IPS-20b (cell line): Measurements from ENCODE around the gene FGF12.

Source experiments
- H3K27ac ChIP-seq: one replicate; pipeline ENCODE4 v1.5.1; 2013; ENCODE audit warnings: low read length
- H3K27me3 ChIP-seq: 2 replicates; pipeline ENCODE4 v1.6.1; 2013; ENCODE audit warnings: mild to moderate bottlenecking, low read length, inconsistent platforms; ENCODE audit not compliant: insufficient read depth
- H3K36me3 ChIP-seq: 2 replicates; pipeline ENCODE4 v1.6.1; 2013; ENCODE audit warnings: low read depth, mild to moderate bottlenecking, inconsistent platforms, low read length, moderate library complexity; ENCODE audit not compliant: insufficient read depth
- H3K4me1 ChIP-seq: 2 replicates; pipeline ENCODE4 v1.6.1; 2013; ENCODE audit warnings: mild to moderate bottlenecking, control low read depth, inconsistent platforms, low read length, moderate library complexity; ENCODE audit not compliant: insufficient read depth
- H3K4me3 ChIP-seq: 2 replicates; pipeline ENCODE4 v1.5.1; 2013; ENCODE audit warnings: mild to moderate bottlenecking, low read length, inconsistent platforms
- H3K9ac ChIP-seq: 2 replicates; pipeline ENCODE4 v1.6.1; 2013; ENCODE audit warnings: low read depth, mild to moderate bottlenecking, inconsistent platforms, low read length, moderate library complexity
- H3K9me3 ChIP-seq: 2 replicates; pipeline ENCODE4 v1.6.1; 2013; ENCODE audit warnings: mild to moderate bottlenecking, low read depth, low read length, inconsistent platforms; ENCODE audit not compliant: insufficient read depth

FGF12 gene

GRCh38 chr3:192399767-192400166 is 327.6 kb downstream of the FGF12 start:
- no peaks in the 10 kb centered on the region for H3K4me1 ChIP-seq
- H3K9me3 ChIP-seq = no peaks in the 10 kb centered on the region
- H3K4me3 ChIP-seq = no peak overlapping the region
- no peaks in the 10 kb centered on the region for H3K27me3 ChIP-seq
- no peaks in the 10 kb centered on the region for H3K36me3 ChIP-seq
- no peak overlapping the region for H3K9ac ChIP-seq
- no peak overlapping the region for H3K27ac ChIP-seq

GRCh38 chr3:192397012-192397411 is 330.3 kb downstream of the FGF12 start:
- Histone ChIP-seq H3K27me3 (no peaks in the 10 kb centered on the region), H3K4me3 (no peak overlapping the region), H3K9ac (no peak overlapping the region), H3K9me3 (no peaks in the 10 kb centered on the region), H3K27ac (no peak overlapping the region), H3K36me3 (no peaks in the 10 kb centered on the region), H3K4me1 (no peaks in the 10 kb centered on the region)

- Histone ChIP-seq H3K36me3 (no peaks in the 10 kb centered on the region), H3K9me3 (no peaks in the 10 kb centered on the region), H3K27ac (no peak overlapping the region), H3K4me3 (no peak overlapping the region), H3K4me1 (no peaks in the 10 kb centered on the region), H3K9ac (no peak overlapping the region), H3K27me3 (no peaks in the 10 kb centered on the region)
Measured at GRCh38 chr3:192395506-192395905, 331.8 kb downstream of the FGF12 start.

GRCh38 chr3:192392986-192393385 is 334.4 kb downstream of the FGF12 start:
- Histone ChIP-seq H3K4me3 (no peak overlapping the region), H3K9me3 (no peaks in the 10 kb centered on the region), H3K27ac (no peak overlapping the region), H3K27me3 (no peaks in the 10 kb centered on the region), H3K36me3 (no peaks in the 10 kb centered on the region), H3K9ac (no peak overlapping the region), H3K4me1 (no peaks in the 10 kb centered on the region)

- H3K4me3 ChIP-seq = no peak overlapping the region
- H3K27me3 ChIP-seq = no peaks in the 10 kb centered on the region
- no peaks in the 10 kb centered on the region for H3K9me3 ChIP-seq
- peaks cover 2% of the 10 kb centered on the region; the same call in 1 of the 2 replicates for H3K4me1 ChIP-seq
- no peak overlapping the region for H3K27ac ChIP-seq
- no peak overlapping the region for H3K9ac ChIP-seq
- H3K36me3 ChIP-seq = no peaks in the 10 kb centered on the region
Measured at GRCh38 chr3:192382861-192383260, 344.5 kb downstream of the FGF12 start.

GRCh38 chr3:192373586-192373985 is 353.8 kb downstream of the FGF12 start:
- Histone ChIP-seq H3K27me3 (no peaks in the 10 kb centered on the region), H3K9me3 (no peaks in the 10 kb centered on the region), H3K36me3 (no peaks in the 10 kb centered on the region), H3K9ac (no peak overlapping the region), H3K4me1 (peaks cover 7% of the 10 kb centered on the region; the same call in 1 of the 2 replicates), H3K4me3 (no peak overlapping the region), H3K27ac (no peak overlapping the region)

GRCh38 chr3:192373032-192373431 is 354.3 kb downstream of the FGF12 start:
- no peak overlapping the region for H3K9ac ChIP-seq
- no peak overlapping the region for H3K4me3 ChIP-seq
- H3K4me1 ChIP-seq = peaks cover 7% of the 10 kb centered on the region; the same call in 1 of the 2 replicates
- no peak overlapping the region for H3K27ac ChIP-seq
- H3K36me3 ChIP-seq = no peaks in the 10 kb centered on the region
- H3K9me3 ChIP-seq = no peaks in the 10 kb centered on the region
- H3K27me3 ChIP-seq = no peaks in the 10 kb centered on the region

- Histone ChIP-seq H3K27me3 (no peaks in the 10 kb centered on the region), H3K36me3 (no peaks in the 10 kb centered on the region), H3K4me1 (peaks cover 7% of the 10 kb centered on the region; the same call in 1 of the 2 replicates), H3K9me3 (no peaks in the 10 kb centered on the region), H3K4me3 (no peak overlapping the region), H3K9ac (no peak overlapping the region), H3K27ac (no peak overlapping the region)
Measured at GRCh38 chr3:192372616-192373015, 354.7 kb downstream of the FGF12 start.

- H3K27ac ChIP-seq = no peak overlapping the region
Measured at GRCh38 chr3:192371870-192372400, 355.4 kb downstream of the FGF12 start.

GRCh38 chr3:192367616-192368015 is 359.7 kb downstream of the FGF12 start:
- Histone ChIP-seq H3K9ac (no peak overlapping the region), H3K36me3 (no peaks in the 10 kb centered on the region), H3K4me1 (peaks cover 4% of the 10 kb centered on the region; the same call in 1 of the 2 replicates)

More at GRCh38 chr3:192371870-192372400, 355.4 kb downstream of the FGF12 start:
- no peaks in the 10 kb centered on the region for H3K36me3 ChIP-seq
- H3K4me1 ChIP-seq = peaks cover 7% of the 10 kb centered on the region; the same call in 1 of the 2 replicates
- no peaks in the 10 kb centered on the region for H3K9me3 ChIP-seq
- H3K27me3 ChIP-seq = no peaks in the 10 kb centered on the region
- H3K9ac ChIP-seq = no peak overlapping the region
- H3K4me3 ChIP-seq = no peak overlapping the region

GRCh38 chr3:192366916-192367315 is 360.4 kb downstream of the FGF12 start:
- Histone ChIP-seq H3K4me3 (no peak overlapping the region), H3K27ac (no peak overlapping the region), H3K27me3 (no peaks in the 10 kb centered on the region), H3K9me3 (no peaks in the 10 kb centered on the region), H3K4me1 (peaks cover 4% of the 10 kb centered on the region; the same call in 1 of the 2 replicates), H3K9ac (no peak overlapping the region), H3K36me3 (no peaks in the 10 kb centered on the region)

More at GRCh38 chr3:192367616-192368015, 359.7 kb downstream of the FGF12 start:
- H3K27ac ChIP-seq = no peak overlapping the region
- no peaks in the 10 kb centered on the region for H3K9me3 ChIP-seq
- no peak overlapping the region for H3K4me3 ChIP-seq
- no peaks in the 10 kb centered on the region for H3K27me3 ChIP-seq

GRCh38 chr3:192365571-192365970 is 361.8 kb downstream of the FGF12 start:
- no peaks in the 10 kb centered on the region for H3K36me3 ChIP-seq
- no peaks in the 10 kb centered on the region for H3K4me1 ChIP-seq
- H3K9ac ChIP-seq = no peak overlapping the region
- no peaks in the 10 kb centered on the region for H3K27me3 ChIP-seq
- H3K27ac ChIP-seq = no peak overlapping the region
- no peak overlapping the region for H3K4me3 ChIP-seq
- no peaks in the 10 kb centered on the region for H3K9me3 ChIP-seq
